ENCODE measurements around the gene MRPS27. TPM values are rescaled to one million over a fixed set of nuclear protein-coding genes. Genes with fewer than 3 reads are reported as not detected.

Gene MRPS27
- total and polyA plus RNA-seq, 4 donors: 17.6 to 38.7 (median 34.9) TPM

GRCh38 chr5:72292411-72292810 is 27.6 kb downstream of the MRPS27 start:
- no peak for DNase-seq (ENCODE audit: low spot score)
- WGBS: 86% methylated on average over 1 of the region's 1 CpG
- Histone ChIP-seq H3K27ac (ENCODE audit: low read depth in 1 of 2, low read length in 2 of 2) (no peak overlapping the region), H3K9me3 (ENCODE audit: control insufficient read depth in 4 of 4, low read length in 3 of 4) (no peaks in the 10 kb centered on the region), H3K36me3 (ENCODE audit: control insufficient read depth in 4 of 4, insufficient read depth in 3 of 4, low read depth in 1 of 4, low read length in 3 of 4) (peaks cover 4 to 23% (median 5%) of the 10 kb centered on the region in 4 donors), H3K27me3 (ENCODE audit: control insufficient read depth in 4 of 4, insufficient read depth in 4 of 4, low read length in 3 of 4) (no peaks in the 10 kb centered on the region), H3K4me1 (ENCODE audit: control insufficient read depth in 4 of 4, insufficient read depth in 4 of 4, low read length in 3 of 4) (peaks cover 0 to 1% (median 0%) of the 10 kb centered on the region in 4 donors), H3K9ac (ENCODE audit: low read depth in 1 of 2, low read length in 2 of 2) (no peak overlapping the region), H3K4me3 (ENCODE audit: low read depth in 1 of 3, low read length in 3 of 3) (no peak overlapping the region)
- no peak for TF ChIP-seq HNF4G (IDR thresholded peaks at IDR 0.05)
- peak in 1 of 2 donors; percentile 21 for TF ChIP-seq HNF4A (conservative IDR thresholded peaks at IDR 0.05)

- H3K27me3 ChIP-seq (ENCODE audit: control insufficient read depth in 4 of 4, insufficient read depth in 4 of 4, low read length in 3 of 4): no peaks in the 10 kb centered on the region
- peaks cover 4 to 19% (median 5%) of the 10 kb centered on the region in 4 donors for H3K36me3 ChIP-seq (ENCODE audit: control insufficient read depth in 4 of 4, insufficient read depth in 3 of 4, low read depth in 1 of 4, low read length in 3 of 4)
- no peak for TF ChIP-seq ZBTB33 (IDR thresholded peaks at IDR 0.05)
- no peak for TF ChIP-seq GABPA (IDR thresholded peaks at IDR 0.05 in 1 of 2, conservative IDR thresholded peaks at IDR 0.05 in 1 of 2)
- no peak for TF ChIP-seq HNF4G (IDR thresholded peaks at IDR 0.05)
- H3K4me3 ChIP-seq (ENCODE audit: low read depth in 1 of 3, low read length in 3 of 3): no peak overlapping the region
- no peaks in the 10 kb centered on the region for H3K9me3 ChIP-seq (ENCODE audit: control insufficient read depth in 4 of 4, low read length in 3 of 4)
- DNase-seq (ENCODE audit: low spot score): no peak
- peaks cover 0 to 1% (median 0%) of the 10 kb centered on the region in 4 donors for H3K4me1 ChIP-seq (ENCODE audit: control insufficient read depth in 4 of 4, insufficient read depth in 4 of 4, low read length in 3 of 4)
- no peak overlapping the region for H3K27ac ChIP-seq (ENCODE audit: low read depth in 1 of 2, low read length in 2 of 2)
- H3K9ac ChIP-seq (ENCODE audit: low read depth in 1 of 2, low read length in 2 of 2): no peak overlapping the region
- WGBS: 97% methylated on average over 3 of the region's 3 CpGs
These were observed 28.4 kb downstream of the MRPS27 start for GRCh38 chr5:72291601-72292000.

GRCh38 chr5:72290356-72291133 is 29.5 kb downstream of the MRPS27 start:
- DNase-seq (ENCODE audit: low spot score): no peak
- no peak overlapping the region for H3K4me3 ChIP-seq (ENCODE audit: low read depth in 1 of 3, low read length in 3 of 3)
- H3K4me1 ChIP-seq (ENCODE audit: control insufficient read depth in 4 of 4, insufficient read depth in 4 of 4, low read length in 3 of 4): peaks cover 0 to 1% (median 0%) of the 10 kb centered on the region in 4 donors
- H3K27me3 ChIP-seq (ENCODE audit: control insufficient read depth in 4 of 4, insufficient read depth in 4 of 4, low read length in 3 of 4): no peaks in the 10 kb centered on the region
- H3K36me3 ChIP-seq (ENCODE audit: control insufficient read depth in 4 of 4, insufficient read depth in 3 of 4, low read depth in 1 of 4, low read length in 3 of 4): peaks cover 2 to 12% (median 5%) of the 10 kb centered on the region in 4 donors
- WGBS: 98% methylated on average over 6 of the region's 6 CpGs
- no peak overlapping the region for H3K9ac ChIP-seq (ENCODE audit: low read depth in 1 of 2, low read length in 2 of 2)
- TF ChIP-seq GABPA (IDR thresholded peaks at IDR 0.05 in 1 of 2, conservative IDR thresholded peaks at IDR 0.05 in 1 of 2) (no peak), FOXA2 (IDR thresholded peaks at IDR 0.05) (no peak), EGR1 (IDR thresholded peaks at IDR 0.05; ENCODE audit: low read depth in 2 of 2) (no peak), HNF4A (conservative IDR thresholded peaks at IDR 0.05) (no peak), FOXA1 (IDR thresholded peaks at IDR 0.05) (no peak), ZBTB33 (IDR thresholded peaks at IDR 0.05) (no peak), RXRA (IDR thresholded peaks at IDR 0.05) (no peak), NR2F2 (IDR thresholded peaks at IDR 0.05) (no peak), TAF1 (conservative IDR thresholded peaks at IDR 0.05) (no peak), YY1 (IDR thresholded peaks at IDR 0.05) (no peak), MAX (IDR thresholded peaks at IDR 0.05) (no peak), SP1 (IDR thresholded peaks at IDR 0.05) (no peak), HNF4G (IDR thresholded peaks at IDR 0.05) (no peak), REST (IDR thresholded peaks at IDR 0.05) (no peak), ATF3 (IDR thresholded peaks at IDR 0.05) (no peak), JUND (IDR thresholded peaks at IDR 0.05) (no peak)
- no peak overlapping the region for H3K27ac ChIP-seq (ENCODE audit: low read depth in 1 of 2, low read length in 2 of 2)
- H3K9me3 ChIP-seq (ENCODE audit: control insufficient read depth in 4 of 4, low read length in 3 of 4): no peaks in the 10 kb centered on the region

All from liver (tissue), 9 donors.